PC-9 (cell line): ENCODE measurements around the gene CRACR2A. TPM values are rescaled to one million over a fixed set of nuclear protein-coding genes. Genes with fewer than 3 reads are reported as not detected.

Source experiments
- BruUV-seq: library from RNA; stranded (reverse); fragments of 400-500 nt; replicated peaks from 2 replicates; lab custom pipeline; 2021; lab: Mats Ljungman, UMichigan
- CTCF ChIA-PET: fragments of 300-600 bp; sonication (Branson Sonifier 250); formaldehyde crosslinking; loops from one replicate; lab custom pipeline; 2022; ENCODE audit warnings: antibody characterized with exemption; lab: Charles Lee
- POLR2A ChIA-PET: fragments of 300-600 bp; sonication (Branson Sonifier 250); formaldehyde crosslinking; loops from one replicate; lab custom pipeline; 2022; ENCODE audit warnings: antibody characterized with exemption; ENCODE audit not compliant: unreplicated experiment; lab: Charles Lee
- DNase-seq, 2 experiments: peaks; one replicate each; pipeline versions ENCODE4 v3.0.0 to v3.0.0-alpha.2; 2015 to 2022; ENCODE audit warnings: mixed read lengths in 1 of 2
- H2AFZ ChIP-seq: fragments of 200-600 bp; sonication (generic); 2 replicates; pipeline ENCODE4 v1.8.1; 2017; ENCODE audit warnings: antibody characterized with exemption
- H3F3A ChIP-seq: fragments of 200-600 bp; sonication (generic); 2 replicates; pipeline ENCODE4 v1.8.1; 2017; ENCODE audit warnings: antibody characterized with exemption, mild to moderate bottlenecking, low read depth; ENCODE audit not compliant: insufficient read depth
- H3K27ac ChIP-seq: fragments of 200-600 bp; sonication (generic); 2 replicates; pipeline ENCODE4 v1.6.1; 2016; ENCODE audit warnings: mixed run types
- H3K27me3 ChIP-seq: fragments of 200-600 bp; sonication (generic); 2 replicates; pipeline ENCODE4 v1.6.1; 2016; ENCODE audit warnings: low read depth, mixed run types; ENCODE audit not compliant: insufficient read depth
- H3K36me3 ChIP-seq: fragments of 200-600 bp; sonication (generic); 2 replicates; pipeline ENCODE4 v1.6.1; 2016; ENCODE audit warnings: low read depth, mixed run types
- H3K4me1 ChIP-seq: fragments of 200-600 bp; sonication (generic); replicated peaks from 2 replicates; pipeline ENCODE4 v1.6.1; 2016; ENCODE audit warnings: mixed run types; ENCODE audit not compliant: insufficient read depth
- H3K4me2 ChIP-seq: fragments of 200-600 bp; sonication (generic); 2 replicates; pipeline ENCODE4 v1.6.1; 2017; ENCODE audit warnings: mixed run types
- H3K4me3 ChIP-seq: fragments of 200-600 bp; sonication (generic); 2 replicates; pipeline ENCODE4 v1.6.1; 2016; ENCODE audit warnings: mixed run types
- H3K79me2 ChIP-seq: fragments of 200-600 bp; sonication (generic); 2 replicates; pipeline ENCODE4 v1.6.1; 2017; ENCODE audit warnings: low read depth, mixed run types
- H3K9me2 ChIP-seq: fragments of 200-600 bp; sonication (generic); 2 replicates; pipeline ENCODE4 v1.8.1; 2017; ENCODE audit warnings: mild to moderate bottlenecking; ENCODE audit not compliant: insufficient read depth
- H3K9me3 ChIP-seq: fragments of 200-600 bp; sonication (generic); 2 replicates; pipeline ENCODE4 v1.8.1; 2016; ENCODE audit warnings: low read depth; ENCODE audit not compliant: insufficient read depth
- H4K20me1 ChIP-seq: fragments of 200-600 bp; sonication (generic); 2 replicates; pipeline ENCODE4 v1.8.1; 2017; ENCODE audit not compliant: insufficient read depth
- CTCF ChIP-seq: fragments of 200-600 bp; sonication (generic); conservative IDR thresholded peaks from 2 replicates; pipeline ENCODE4 v1.6.1; 2017; ENCODE audit warnings: mixed run types, antibody characterized with exemption, mild to moderate bottlenecking, moderate library complexity
- EZH2 ChIP-seq: fragments of 200-600 bp; sonication (generic); IDR thresholded peaks from 2 replicates; pipeline ENCODE4 v1.8.0; 2017; ENCODE audit warnings: antibody characterized with exemption, low read depth
- intact Hi-C: fragments of 100-400 bp; cut with micrococcal nuclease; formaldehyde crosslinking; loops from one replicate; pipeline ENCODE4 v1.10.0; 2022; ENCODE audit not compliant: unreplicated experiment
- total RNA-seq: library from RNA; stranded (reverse); gene quantifications from 2 replicates; pipeline ENCODE4 v1.2.3, GENCODE V29; 2021

The CRACR2A gene
- total RNA-seq, 1 experiment from 2014 or later, result not detected

- Histone ChIP-seq H3K4me2 (no peak overlapping the region), H3F3A (no peaks in the 10 kb centered on the region), H3K9me3 (no peaks in the 10 kb centered on the region), H3K79me2 (no peaks in the 10 kb centered on the region), H3K4me3 (no peak overlapping the region), H3K27ac (no peak overlapping the region), H3K9me2 (no peaks in the 10 kb centered on the region), H3K36me3 (no peaks in the 10 kb centered on the region), H3K27me3 (peaks cover 17% of the 10 kb centered on the region; the same call in 1 of the 2 replicates), H3K4me1 (no peaks in the 10 kb centered on the region), H2AFZ (no peak overlapping the region), H4K20me1 (no peaks in the 10 kb centered on the region)
- no peak for TF ChIP-seq EZH2
- TF ChIP-seq CTCF, result peak; percentile 70
- CTCF ChIA-PET, result interaction anchor here (0.6 to 0.8 kb wide), 2 partner anchors 408 to 477 kb away, joined by 3 to 4 read pairs; no protein-coding TSS in a partner anchor
- BruUV-seq, result no TSS peak
- intact Hi-C loops, result loop anchor here (1.0 kb wide), 1 partner anchor 477 kb away; no protein-coding TSS in a partner anchor
- DNase-seq, result peak in 1 of 2 experiments; percentile 5
- POLR2A ChIA-PET, result no interaction called here
Observed at GRCh38 chr12:3777206-3777809, 24.4 kb upstream of the CRACR2A start.

GRCh38 chr12:3775385-3776035, 22.6 kb upstream of the CRACR2A start:
- no peaks in the 10 kb centered on the region for H3K79me2 ChIP-seq
- no peak overlapping the region for H3K4me3 ChIP-seq
- ChIA-PET POLR2A (no interaction called here), CTCF (no interaction called here)
- 0 out of 2 replicates have a peak, but pooled peaks cover 4% of the 10 kb centered on the region for H3K9me3 ChIP-seq
- H4K20me1 ChIP-seq, result no peaks in the 10 kb centered on the region
- no peaks in the 10 kb centered on the region for H3K9me2 ChIP-seq
- no peaks in the 10 kb centered on the region for H3F3A ChIP-seq
- H3K4me1 ChIP-seq, result no peaks in the 10 kb centered on the region
- TF ChIP-seq CTCF, result no peak
- TF ChIP-seq EZH2, result no peak
- no peaks in the 10 kb centered on the region for H3K36me3 ChIP-seq
- H3K4me2 ChIP-seq, result no peak overlapping the region
- no TSS peak for BruUV-seq
- no peak overlapping the region for H2AFZ ChIP-seq
- intact Hi-C loops, result no loop called here
- no peak for DNase-seq
- H3K27me3 ChIP-seq, result peaks cover 20% of the 10 kb centered on the region; the same call in 1 of the 2 replicates
- no peak overlapping the region for H3K27ac ChIP-seq

GRCh38 chr12:3772380-3772779, 19.5 kb upstream of the CRACR2A start:
- H3K27ac ChIP-seq, result no peak overlapping the region
- no peak overlapping the region for H2AFZ ChIP-seq
- TF ChIP-seq CTCF (no peak), EZH2 (no peak)
- CTCF ChIA-PET, result no interaction called here
- no peak overlapping the region for H3K4me3 ChIP-seq
- H3F3A ChIP-seq, result no peaks in the 10 kb centered on the region
- H3K4me1 ChIP-seq, result no peaks in the 10 kb centered on the region
- peaks cover 23% of the 10 kb centered on the region; the same call in 1 of the 2 replicates for H3K27me3 ChIP-seq
- no peak overlapping the region for H3K4me2 ChIP-seq
- DNase-seq, result no peak
- no peaks in the 10 kb centered on the region for H3K9me2 ChIP-seq
- no peaks in the 10 kb centered on the region for H4K20me1 ChIP-seq
- POLR2A ChIA-PET, result no interaction called here
- no peaks in the 10 kb centered on the region for H3K36me3 ChIP-seq
- intact Hi-C loops, result no loop called here
- H3K9me3 ChIP-seq, result 0 out of 2 replicates have a peak, but pooled peaks cover 4% of the 10 kb centered on the region
- H3K79me2 ChIP-seq, result no peaks in the 10 kb centered on the region
- BruUV-seq, result no TSS peak
